ENCODE data around the gene CDH20. TPM values are rescaled to one million over a fixed set of nuclear protein-coding genes. Genes with fewer than 3 reads are reported as not detected.

CDH20 gene
- total and polyA plus RNA-seq, 10 donors, result 0.04 to 0.05 TPM; not detected in 8

DNA sequence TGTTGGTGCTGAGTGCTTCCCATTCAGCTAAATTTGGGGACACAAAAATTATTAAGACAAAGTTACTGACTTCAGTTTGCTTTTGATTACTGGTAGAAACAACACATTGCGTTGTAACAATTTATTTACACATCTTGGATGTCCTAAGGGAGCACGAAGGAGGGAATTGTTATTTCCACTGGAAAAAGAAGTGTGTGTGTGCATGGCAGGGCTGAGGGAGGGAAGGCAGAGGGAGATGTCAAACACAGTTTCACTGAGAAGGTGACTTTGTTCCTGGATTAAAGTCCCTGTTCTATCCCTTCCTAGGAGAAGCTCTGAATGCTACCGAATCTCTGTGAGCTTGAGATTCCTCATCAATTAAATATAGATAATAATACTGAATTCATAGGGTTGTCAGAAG lies 3.8 kb upstream of the CDH20 start:
- Histone ChIP-seq H3K4me3 (no peak overlapping the region), H3K36me3 (no peaks in the 10 kb centered on the region), H3K9me3 (no peaks in the 10 kb centered on the region), H3K4me1 (peaks cover 0 to 15% (median 12%) of the 10 kb centered on the region in 6 donors), H3K27ac (no peak overlapping the region), H3K27me3 (replicated peaks in 1 of 7) (peaks cover 0 to 28% (median 14%) of the 10 kb centered on the region in 7 donors)
- WGBS, 5 donors, result 59 to 68% (median 61%) methylated on average over 3 of the region's 3 CpGs
- TF ChIP-seq POLR2AphosphoS5 (IDR thresholded peaks at IDR 0.05), result no peak
- TF ChIP-seq POLR2A (IDR thresholded peaks at IDR 0.05), result no peak
- TF ChIP-seq, protein P1, sequence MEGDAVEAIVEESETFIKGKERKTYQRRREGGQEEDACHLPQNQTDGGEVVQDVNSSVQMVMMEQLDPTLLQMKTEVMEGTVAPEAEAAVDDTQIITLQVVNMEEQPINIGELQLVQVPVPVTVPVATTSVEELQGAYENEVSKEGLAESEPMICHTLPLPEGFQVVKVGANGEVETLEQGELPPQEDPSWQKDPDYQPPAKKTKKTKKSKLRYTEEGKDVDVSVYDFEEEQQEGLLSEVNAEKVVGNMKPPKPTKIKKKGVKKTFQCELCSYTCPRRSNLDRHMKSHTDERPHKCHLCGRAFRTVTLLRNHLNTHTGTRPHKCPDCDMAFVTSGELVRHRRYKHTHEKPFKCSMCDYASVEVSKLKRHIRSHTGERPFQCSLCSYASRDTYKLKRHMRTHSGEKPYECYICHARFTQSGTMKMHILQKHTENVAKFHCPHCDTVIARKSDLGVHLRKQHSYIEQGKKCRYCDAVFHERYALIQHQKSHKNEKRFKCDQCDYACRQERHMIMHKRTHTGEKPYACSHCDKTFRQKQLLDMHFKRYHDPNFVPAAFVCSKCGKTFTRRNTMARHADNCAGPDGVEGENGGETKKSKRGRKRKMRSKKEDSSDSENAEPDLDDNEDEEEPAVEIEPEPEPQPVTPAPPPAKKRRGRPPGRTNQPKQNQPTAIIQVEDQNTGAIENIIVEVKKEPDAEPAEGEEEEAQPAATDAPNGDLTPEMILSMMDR (IDR thresholded peaks at IDR 0.05 in 8 of 11, conservative IDR thresholded peaks at IDR 0.05 in 3 of 11), result no peak
- DNase-seq, result no peak
- intact Hi-C loops (cut with DNase I; ENCODE audit: low total_unique reads), result loop anchor here (5.0 kb wide), 1 partner anchor 173 kb away; no protein-coding TSS in a partner anchor

DNA sequence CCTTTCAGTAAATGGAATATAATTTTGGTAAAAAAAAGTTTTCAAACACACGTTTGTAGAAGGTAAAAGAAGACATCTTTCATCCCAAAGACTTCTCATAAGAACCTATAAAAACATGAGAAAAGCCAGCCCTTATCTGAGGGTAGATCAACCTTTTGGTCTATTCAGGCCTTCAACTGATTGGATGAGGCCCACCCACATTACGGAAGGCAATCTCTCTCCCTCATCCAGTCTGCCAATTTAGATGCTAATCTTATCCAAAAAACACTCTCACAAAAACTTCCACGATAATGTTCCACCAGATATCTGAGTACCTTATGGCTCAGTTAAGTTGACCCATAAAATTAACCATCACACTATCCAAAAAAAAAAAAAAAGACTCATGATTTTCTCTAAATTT lies 2.2 kb upstream of the CDH20 start:
- WGBS, 5 donors, result 80 to 94% (median 84%) methylated on average over 3 of the region's 3 CpGs
- no peaks in the 10 kb centered on the region for H3K9me3 ChIP-seq

DNA sequence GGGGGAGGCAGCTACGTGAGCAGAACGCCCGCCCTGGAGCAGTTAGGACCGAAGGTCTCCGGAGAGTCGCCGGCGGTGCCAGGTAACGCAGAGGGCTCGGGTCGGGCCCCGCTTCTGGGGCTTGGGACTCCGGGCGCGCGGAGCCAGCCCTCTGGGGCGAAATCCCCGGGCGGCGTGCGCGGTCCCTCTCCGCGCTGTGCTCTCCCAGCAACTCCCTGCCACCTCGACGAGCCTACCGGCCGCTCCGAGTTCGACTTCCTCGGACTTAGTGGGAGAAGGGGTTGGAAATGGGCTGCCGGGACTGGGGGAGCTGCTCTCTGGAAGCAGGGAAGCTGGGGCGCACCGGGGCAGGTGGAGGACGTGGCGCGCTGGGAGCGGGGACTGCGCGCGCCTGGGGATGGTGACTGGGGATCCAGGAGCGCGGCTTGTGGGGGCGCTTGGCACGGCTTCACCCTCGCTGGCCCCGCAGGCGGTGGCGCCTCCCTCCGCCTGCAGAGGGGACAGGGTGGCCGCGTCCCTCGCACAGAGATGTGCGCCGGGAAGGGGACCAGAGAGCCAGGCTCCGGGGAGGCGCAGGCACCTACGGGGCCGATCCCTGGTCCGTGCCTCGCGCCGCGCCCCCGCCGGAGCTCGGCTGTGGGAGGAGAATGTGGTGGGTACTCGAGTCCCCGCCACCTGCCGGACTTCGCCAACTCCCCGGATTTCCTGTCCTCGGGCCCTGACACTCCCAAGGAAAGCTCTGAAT lies 688 bp downstream of the CDH20 start:
- no peaks in the 10 kb centered on the region for H3K36me3 ChIP-seq
- DNase-seq, result peak; percentile 66
- intact Hi-C loops (cut with DNase I; ENCODE audit: low total_unique reads), result no loop called here
- WGBS, 5 donors, result 2 to 18% (median 3%) methylated on average over 42 to 73 of the region's 73 CpGs
- peak overlapping the region in 7 of 8 donors; percentile 19 to 59 (median 30) for H3K4me3 ChIP-seq
- peaks cover 0 to 30% (median 19%) of the 10 kb centered on the region in 6 donors for H3K4me1 ChIP-seq
- H3K27me3 ChIP-seq (replicated peaks in 1 of 7), result peaks cover 0 to 69% (median 23%) of the 10 kb centered on the region in 7 donors
- H3K9me3 ChIP-seq, result no peaks in the 10 kb centered on the region
- TF ChIP-seq POLR2A (IDR thresholded peaks at IDR 0.05) (no peak), POLR2AphosphoS5 (IDR thresholded peaks at IDR 0.05) (no peak)
- TF ChIP-seq, protein P1 (IDR thresholded peaks at IDR 0.05 in 8 of 11, conservative IDR thresholded peaks at IDR 0.05 in 3 of 11), result no peak
- no peak overlapping the region for H3K27ac ChIP-seq

More for the DNA sequence above, 2.2 kb upstream of the CDH20 start:
- H3K27ac ChIP-seq, result no peak overlapping the region
- no peak overlapping the region for H3K4me3 ChIP-seq
- DNase-seq, result no peak
- peaks cover 0 to 44% (median 22%) of the 10 kb centered on the region in 7 donors for H3K27me3 ChIP-seq (replicated peaks in 1 of 7)
- TF ChIP-seq, protein P1 (IDR thresholded peaks at IDR 0.05 in 8 of 11, conservative IDR thresholded peaks at IDR 0.05 in 3 of 11), result no peak
- TF ChIP-seq POLR2A (IDR thresholded peaks at IDR 0.05) (no peak), POLR2AphosphoS5 (IDR thresholded peaks at IDR 0.05) (no peak)
- intact Hi-C loops (cut with DNase I; ENCODE audit: low total_unique reads), result no loop called here
- H3K36me3 ChIP-seq, result no peaks in the 10 kb centered on the region
- peaks cover 0 to 30% (median 19%) of the 10 kb centered on the region in 6 donors for H3K4me1 ChIP-seq

DNA sequence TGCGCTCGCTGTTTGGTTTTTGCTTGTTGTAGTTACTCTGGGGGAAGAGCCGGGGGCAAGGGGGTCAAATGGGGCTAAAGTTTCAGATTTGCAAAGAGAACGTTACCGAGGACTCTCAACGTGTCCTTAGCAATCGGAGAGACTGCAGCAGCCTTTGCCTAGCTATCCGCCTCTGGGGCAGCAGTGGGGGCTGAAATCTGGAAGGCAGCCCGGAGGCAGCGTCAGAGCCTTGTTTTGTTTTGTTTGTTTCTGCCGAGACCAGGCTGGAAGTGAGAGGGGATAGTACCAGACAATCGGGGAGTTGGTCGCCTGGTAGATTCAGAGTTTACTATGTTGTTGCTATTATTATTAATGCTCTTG lies 1.2 kb downstream of the CDH20 start:
- DNase-seq, result no peak
- Histone ChIP-seq H3K27me3 (replicated peaks in 1 of 7) (peaks cover 0 to 69% (median 23%) of the 10 kb centered on the region in 7 donors), H3K4me3 (peak overlapping the region in 7 of 8 donors; percentile 19 to 59 (median 30)), H3K27ac (no peak overlapping the region), H3K9me3 (no peaks in the 10 kb centered on the region), H3K36me3 (no peaks in the 10 kb centered on the region), H3K4me1 (peaks cover 0 to 30% (median 19%) of the 10 kb centered on the region in 6 donors)
- intact Hi-C loops (cut with DNase I; ENCODE audit: low total_unique reads), result no loop called here
- TF ChIP-seq, protein P1 (IDR thresholded peaks at IDR 0.05 in 8 of 11, conservative IDR thresholded peaks at IDR 0.05 in 3 of 11), result no peak
- TF ChIP-seq POLR2AphosphoS5 (IDR thresholded peaks at IDR 0.05) (no peak), POLR2A (IDR thresholded peaks at IDR 0.05) (no peak)
- 5 to 12% (median 10%) methylated on average over 13 of the region's 13 CpGs for WGBS, 5 donors
